Epithelial cell of esophagus (primary cell): ENCODE results near the gene DHDH.

ENCODE experiments used
- DNase-seq: peaks from one replicate; pipeline ENCODE4 v3.0.0; 2010; ENCODE audit warnings: low read depth
- H3K4me3 ChIP-seq: 2 replicates; pipeline ENCODE4 v1.5.1; 2011; ENCODE audit warnings: mild to moderate bottlenecking, low read length, control low read depth
- CTCF ChIP-seq: IDR thresholded peaks from 2 replicates; pipeline ENCODE4 v1.5.1; 2011; ENCODE audit warnings: low read depth, mild to moderate bottlenecking, low read length, control low read depth, inconsistent platforms; ENCODE audit not compliant: insufficient read depth; ENCODE audit errors: missing control alignments

DHDH gene

DNA sequence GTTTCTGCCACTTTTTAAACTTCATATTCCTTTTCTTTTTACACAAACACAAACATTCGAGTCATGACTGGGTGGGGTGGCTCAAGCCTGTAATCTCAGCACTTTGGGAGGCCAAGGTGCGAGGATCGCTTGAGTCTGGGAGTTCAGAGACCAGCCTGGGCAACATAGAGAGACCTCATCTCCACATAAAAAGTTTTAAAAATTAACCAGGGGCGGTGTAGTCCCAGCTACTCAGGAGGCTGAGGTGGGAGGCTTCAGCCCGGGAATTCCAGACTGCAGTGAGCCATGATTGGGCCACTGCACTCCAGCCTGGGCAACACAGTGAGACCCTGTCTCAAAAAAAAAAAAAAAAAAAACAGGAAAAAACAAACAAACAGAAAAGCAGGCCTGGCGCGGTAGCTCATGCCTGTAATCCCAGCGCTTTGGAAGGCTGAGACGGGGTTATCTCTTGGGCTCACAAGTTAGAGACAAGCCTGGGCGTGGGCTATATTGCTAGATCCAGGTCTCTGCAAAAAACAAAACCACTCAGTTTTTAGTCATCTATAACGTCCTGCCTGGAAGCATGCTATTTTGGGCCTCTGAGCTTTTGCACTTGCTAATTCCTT lies 20.6 kb downstream of the DHDH start:
- peak overlapping the region; percentile 39 for H3K4me3 ChIP-seq
- DNase-seq = no peak
- TF ChIP-seq CTCF = no peak

DNA sequence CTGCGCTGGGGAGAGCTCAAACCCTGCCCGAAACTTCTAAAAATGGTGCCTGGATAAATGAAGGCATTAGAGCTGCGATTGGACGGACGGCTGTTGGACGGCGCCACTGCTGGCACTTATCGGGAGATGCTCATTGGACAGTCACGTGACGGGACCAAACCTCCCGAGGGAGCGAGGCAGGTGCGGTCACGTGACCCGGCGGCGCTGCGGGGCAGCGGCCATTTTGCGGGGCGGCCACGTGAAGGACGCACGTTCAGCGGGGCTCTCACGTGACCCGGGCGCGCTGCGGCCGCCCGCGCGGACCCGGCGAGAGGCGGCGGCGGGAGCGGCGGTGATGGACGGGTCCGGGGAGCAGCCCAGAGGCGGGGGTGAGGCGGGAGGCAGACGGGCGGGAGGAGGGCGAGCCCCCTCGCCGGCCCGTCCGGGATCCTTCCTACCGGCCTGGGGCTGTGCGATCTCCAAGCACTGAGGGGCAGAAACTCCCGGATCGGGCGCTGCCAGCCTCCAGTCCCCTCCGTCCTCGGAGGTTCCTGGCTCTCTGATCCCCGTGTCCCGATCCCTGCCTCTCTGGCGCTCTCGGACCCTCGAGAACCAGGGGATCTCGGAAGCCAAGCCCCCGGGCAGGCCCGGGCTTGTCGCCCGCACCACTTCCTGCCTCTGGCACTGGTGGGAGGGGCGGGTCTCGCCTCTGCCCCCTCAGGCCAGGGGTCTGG lies 21.3 kb downstream of the DHDH start, which contains the start of gene BAX:
Gene BAX, plus strand, starts transcription at position 281 of the 713 bp plus-strand sequence. Its CDS starts 54 bp downstream, at position 335.
- DNase-seq = peak; percentile 96
- H3K4me3 ChIP-seq = peak within 1 kb of the TSS; percentile 97
- TF ChIP-seq CTCF = no peak

GRCh38 chr19:48955308-48955958 lies 21.9 kb downstream of the DHDH start:
- no peak for DNase-seq
- TF ChIP-seq CTCF = no peak
- H3K4me3 ChIP-seq = peak overlapping the region; percentile 97

DNA sequence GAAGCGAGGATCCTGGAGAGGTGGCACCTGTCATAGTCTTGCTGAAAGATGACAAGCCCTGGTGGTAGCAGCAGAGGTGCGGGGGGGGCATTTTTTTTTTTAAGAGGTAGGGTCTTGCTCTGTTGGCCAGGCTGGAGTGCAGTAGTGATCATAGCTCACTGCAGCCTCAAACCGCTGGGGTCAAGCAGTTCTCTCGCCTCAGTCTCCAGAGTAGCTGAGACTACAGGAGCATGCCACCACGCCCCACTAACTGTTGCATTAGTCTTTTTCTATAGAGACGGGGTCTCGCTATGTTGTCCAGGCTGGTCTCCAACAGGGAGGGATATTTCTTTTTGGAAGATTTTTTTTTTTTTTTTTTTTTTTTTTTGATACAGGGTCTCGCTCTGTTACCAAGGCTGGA lies 24.5 kb downstream of the DHDH start:
- DNase-seq = no peak
- no peak for TF ChIP-seq CTCF
- no peak overlapping the region for H3K4me3 ChIP-seq

DNA sequence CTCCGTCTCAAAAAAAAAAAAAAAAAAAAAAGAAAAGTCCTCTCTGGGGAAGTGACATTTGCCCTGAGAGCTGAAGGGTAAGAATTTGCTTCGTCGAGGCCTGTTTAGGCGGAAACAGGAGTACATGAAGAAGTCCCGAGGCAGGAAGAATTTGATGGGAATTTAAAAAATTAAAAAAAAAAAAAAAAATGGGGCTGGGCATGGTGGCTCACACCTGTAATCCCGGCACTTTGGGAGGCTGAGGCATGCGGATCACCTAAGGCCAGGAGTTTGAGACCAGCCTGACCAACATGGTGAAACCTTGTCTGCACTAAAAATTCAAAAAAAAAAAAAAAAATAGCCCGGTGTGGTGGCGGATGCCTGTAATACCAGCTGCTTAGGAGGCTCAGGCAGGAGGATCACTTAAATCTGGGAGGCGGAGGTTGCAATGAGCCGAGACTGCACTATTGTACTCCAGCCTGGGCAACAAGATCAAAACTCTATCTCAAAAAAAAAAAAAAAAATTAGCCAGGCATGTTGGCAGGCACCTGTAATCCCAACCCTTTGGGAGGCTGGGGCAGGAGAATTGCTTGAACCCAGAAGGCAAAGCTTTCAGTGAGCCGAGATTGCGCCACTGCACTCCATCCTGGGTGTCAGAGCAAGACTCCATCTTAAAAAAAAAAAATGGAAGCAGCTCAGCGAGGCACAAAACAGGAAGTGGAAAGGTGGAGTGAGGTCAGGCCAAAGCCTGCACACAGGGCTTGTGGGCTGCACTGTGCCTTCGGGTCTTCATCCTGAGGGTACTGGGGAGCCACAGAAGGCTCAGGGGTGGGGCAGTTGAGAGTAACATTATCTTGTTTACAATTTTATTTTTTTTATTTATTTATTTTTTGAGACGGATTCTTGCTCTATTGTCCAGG lies 26.1 kb downstream of the DHDH start:
- no peak overlapping the region for H3K4me3 ChIP-seq
- DNase-seq = no peak
- TF ChIP-seq CTCF = no peak

GRCh38 chr19:48961051-48961649 lies 27.7 kb downstream of the DHDH start:
- DNase-seq = no peak
- no peak overlapping the region for H3K4me3 ChIP-seq
- TF ChIP-seq CTCF = no peak
